Hepatocyte (in vitro differentiated cells): ENCODE measurements around the gene RBBP7. TPM values are rescaled to one million over a fixed set of nuclear protein-coding genes. Genes with fewer than 3 reads are reported as not detected.

Experiments
- DNase-seq: peaks from one replicate; pipeline ENCODE4 v3.0.0-alpha.2; 2016; ENCODE audit warnings: low spot score
- H2AFZ ChIP-seq: fragments of 200-600 bp; sonication (generic); 2 replicates; pipeline ENCODE4 v1.6.0; 2016; ENCODE audit warnings: antibody characterized with exemption, mild to moderate bottlenecking
- H3K27ac ChIP-seq: fragments of 200-600 bp; sonication (generic); 2 replicates; pipeline ENCODE4 v1.5.1; 2016; ENCODE audit warnings: mild to moderate bottlenecking
- H3K27me3 ChIP-seq: fragments of 200-600 bp; sonication (generic); 2 replicates; pipeline ENCODE4 v1.6.1; 2016
- H3K36me3 ChIP-seq: fragments of 200-600 bp; sonication (generic); replicated peaks from 2 replicates; pipeline ENCODE4 v1.5.1; 2016; ENCODE audit warnings: low read depth; ENCODE audit not compliant: insufficient read depth
- H3K4me1 ChIP-seq: fragments of 200-600 bp; sonication (generic); 2 replicates; pipeline ENCODE4 v1.5.1; 2016; ENCODE audit warnings: mild to moderate bottlenecking, moderate library complexity; ENCODE audit not compliant: insufficient read depth
- H3K4me2 ChIP-seq: fragments of 200-600 bp; sonication (generic); 2 replicates; pipeline ENCODE4 v1.6.0; 2016
- H3K4me3 ChIP-seq: fragments of 200-600 bp; sonication (generic); 2 replicates; pipeline ENCODE4 v1.5.1; 2016; ENCODE audit warnings: mild to moderate bottlenecking
- H3K79me2 ChIP-seq: fragments of 200-600 bp; sonication (generic); 2 replicates; pipeline ENCODE4 v1.6.0; 2017; ENCODE audit warnings: mild to moderate bottlenecking
- H3K9me2 ChIP-seq: fragments of 200-600 bp; sonication (generic); replicated peaks from 2 replicates; pipeline ENCODE4 v1.6.0; 2017; ENCODE audit warnings: mild to moderate bottlenecking; ENCODE audit not compliant: insufficient read depth
- H3K9me3 ChIP-seq: fragments of 200-600 bp; sonication (generic); 2 replicates; pipeline ENCODE4 v1.5.1; 2016; ENCODE audit warnings: low read depth, mild to moderate bottlenecking
- H4K20me1 ChIP-seq: fragments of 200-600 bp; sonication (generic); 2 replicates; pipeline ENCODE4 v1.6.0; 2016; ENCODE audit warnings: mild to moderate bottlenecking; ENCODE audit not compliant: insufficient read depth, poor library complexity, severe bottlenecking
- CTCF ChIP-seq: fragments of 200-600 bp; sonication (generic); IDR thresholded peaks from 2 replicates; pipeline ENCODE4 v1.5.1; 2016; ENCODE audit warnings: antibody characterized with exemption, mild to moderate bottlenecking; ENCODE audit not compliant: poor library complexity
- EZH2 ChIP-seq: fragments of 200-600 bp; sonication (generic); IDR thresholded peaks from 2 replicates; pipeline ENCODE4 v1.6.1; 2016; ENCODE audit warnings: antibody characterized with exemption, mild to moderate bottlenecking, borderline replicate concordance
- EZH2phosphoT487 ChIP-seq: fragments of 200-600 bp; sonication (generic); IDR thresholded peaks from one replicate; pipeline ENCODE4 v1.6.1; 2018; ENCODE audit warnings: antibody characterized with exemption, mild to moderate bottlenecking, low read depth, moderate library complexity; ENCODE audit not compliant: unreplicated experiment, severe bottlenecking
- WGBS: methylation state at CpG from one replicate; pipeline ENCODE4 v1.1.6; 2016; ENCODE audit warnings: low lambda C conversion rate; ENCODE audit errors: missing lambda C conversion rate; 5-methylcytosine and 5-hydroxymethylcytosine counted together
- polyA plus RNA-seq: library from polyadenylated mRNA; unstranded; fragments of >200 nt; fragmentation: Nextera tagmentation; extraction: Ambion mirVana; gene quantifications from 2 replicates; pipeline ENCODE4 v1.2.1, GENCODE V29; 2016
- total RNA-seq: library from RNA; depleted of rRNA; stranded (reverse); fragments of >200 nt; gene quantifications from 2 replicates; pipeline ENCODE4 v1.2.3, GENCODE V29; 2014

Gene RBBP7
- total and polyA plus RNA-seq, 2 experiments from 2014 or later, result 185 to 263 TPM

GRCh38 chrX:16870862-16871815 is 977 bp upstream of the RBBP7 start:
- peak; percentile 47 for DNase-seq
- peak overlapping the region; percentile 93 for H2AFZ ChIP-seq
- 5% methylated on average over 41 of the region's 41 CpGs for WGBS
- H3K79me2 ChIP-seq, result peaks cover 34% of the 10 kb centered on the region
- TF ChIP-seq EZH2phosphoT487, result no peak
- no peak for TF ChIP-seq EZH2
- TF ChIP-seq CTCF, result no peak
- H3K4me3 ChIP-seq, result peak overlapping the region; percentile 79
- peak overlapping the region; percentile 99 for H3K27ac ChIP-seq
- H4K20me1 ChIP-seq, result peaks cover 32% of the 10 kb centered on the region
- peak overlapping the region; percentile 96 for H3K4me2 ChIP-seq
- H3K9me3 ChIP-seq, result no peaks in the 10 kb centered on the region
- H3K4me1 ChIP-seq, result peaks cover 35% of the 10 kb centered on the region
- no peaks in the 10 kb centered on the region for H3K9me2 ChIP-seq
- H3K36me3 ChIP-seq, result no peaks in the 10 kb centered on the region
- H3K27me3 ChIP-seq, result no peaks in the 10 kb centered on the region

GRCh38 chrX:16869393-16870094 is 618 bp downstream of the RBBP7 start:
- Histone ChIP-seq H4K20me1 (peaks cover 48% of the 10 kb centered on the region), H2AFZ (peak overlapping the region; percentile 54), H3K27me3 (no peaks in the 10 kb centered on the region), H3K4me1 (peaks cover 40% of the 10 kb centered on the region), H3K36me3 (no peaks in the 10 kb centered on the region), H3K9me3 (no peaks in the 10 kb centered on the region), H3K79me2 (peaks cover 50% of the 10 kb centered on the region), H3K4me2 (peak overlapping the region; percentile 94), H3K4me3 (peak overlapping the region; percentile 76), H3K27ac (peak overlapping the region; percentile 97), H3K9me2 (no peaks in the 10 kb centered on the region)
- 1% methylated on average over 48 of the region's 92 CpGs for WGBS
- no peak for TF ChIP-seq EZH2phosphoT487
- TF ChIP-seq EZH2, result no peak
- TF ChIP-seq CTCF, result no peak
- DNase-seq, result peak; percentile 89

- Histone ChIP-seq H3K36me3 (no peaks in the 10 kb centered on the region), H3K4me2 (peak overlapping the region; percentile 94), H3K79me2 (peaks cover 56% of the 10 kb centered on the region), H3K9me2 (no peaks in the 10 kb centered on the region), H3K4me1 (peaks cover 40% of the 10 kb centered on the region), H3K27me3 (no peaks in the 10 kb centered on the region), H4K20me1 (peaks cover 52% of the 10 kb centered on the region), H3K27ac (peak overlapping the region; percentile 94), H2AFZ (peak overlapping the region; percentile 54), H3K4me3 (peak overlapping the region; percentile 76), H3K9me3 (no peaks in the 10 kb centered on the region)
- 13% methylated on average over 7 of the region's 7 CpGs for WGBS
- no peak for DNase-seq
- TF ChIP-seq EZH2, result no peak
- no peak for TF ChIP-seq CTCF
- TF ChIP-seq EZH2phosphoT487, result no peak
Observed at GRCh38 chrX:16868920-16869319, 1.2 kb downstream of the RBBP7 start.
